ENCODE results near the gene NUDT16L1. TPM values are rescaled to one million over a fixed set of nuclear protein-coding genes. Genes with fewer than 3 reads are reported as not detected.

NUDT16L1 gene
- total RNA-seq, 6 donors from 2014 or later, result 14.9 to 66.0 (median 34.1) TPM

DNA sequence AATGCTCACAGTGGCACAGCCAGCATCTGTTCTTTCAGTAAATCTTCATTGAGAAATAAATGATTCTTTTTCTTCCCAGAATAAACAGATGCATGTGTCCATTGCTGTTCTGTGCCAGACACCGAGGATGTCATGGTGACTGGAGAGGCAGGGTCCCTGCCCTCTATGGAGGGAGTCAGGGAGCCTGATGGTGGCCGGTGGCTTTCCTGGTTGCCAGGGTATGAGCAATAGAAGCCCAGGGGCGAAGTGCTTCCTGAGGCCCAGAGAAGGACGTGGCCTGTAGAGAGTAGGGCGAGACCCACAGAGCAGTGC is 29.9 kb upstream of the NUDT16L1 start:
- TF ChIP-seq, protein P1, sequence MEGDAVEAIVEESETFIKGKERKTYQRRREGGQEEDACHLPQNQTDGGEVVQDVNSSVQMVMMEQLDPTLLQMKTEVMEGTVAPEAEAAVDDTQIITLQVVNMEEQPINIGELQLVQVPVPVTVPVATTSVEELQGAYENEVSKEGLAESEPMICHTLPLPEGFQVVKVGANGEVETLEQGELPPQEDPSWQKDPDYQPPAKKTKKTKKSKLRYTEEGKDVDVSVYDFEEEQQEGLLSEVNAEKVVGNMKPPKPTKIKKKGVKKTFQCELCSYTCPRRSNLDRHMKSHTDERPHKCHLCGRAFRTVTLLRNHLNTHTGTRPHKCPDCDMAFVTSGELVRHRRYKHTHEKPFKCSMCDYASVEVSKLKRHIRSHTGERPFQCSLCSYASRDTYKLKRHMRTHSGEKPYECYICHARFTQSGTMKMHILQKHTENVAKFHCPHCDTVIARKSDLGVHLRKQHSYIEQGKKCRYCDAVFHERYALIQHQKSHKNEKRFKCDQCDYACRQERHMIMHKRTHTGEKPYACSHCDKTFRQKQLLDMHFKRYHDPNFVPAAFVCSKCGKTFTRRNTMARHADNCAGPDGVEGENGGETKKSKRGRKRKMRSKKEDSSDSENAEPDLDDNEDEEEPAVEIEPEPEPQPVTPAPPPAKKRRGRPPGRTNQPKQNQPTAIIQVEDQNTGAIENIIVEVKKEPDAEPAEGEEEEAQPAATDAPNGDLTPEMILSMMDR (IDR thresholded peaks at IDR 0.05), result no peak
- no peak for TF ChIP-seq EP300 (IDR thresholded peaks at IDR 0.05)
- no peak for TF ChIP-seq POLR2AphosphoS5 (IDR thresholded peaks at IDR 0.05)
- TF ChIP-seq POLR2A (IDR thresholded peaks at IDR 0.05), result no peak
- Histone ChIP-seq H3K4me1 (peaks cover 29 to 72% (median 60%) of the 10 kb centered on the region in 4 donors), H3K9me3 (no peaks in the 10 kb centered on the region), H3K36me3 (peaks cover 5 to 69% (median 39%) of the 10 kb centered on the region in 4 donors), H3K27me3 (no peaks in the 10 kb centered on the region), H3K4me3 (no peak overlapping the region), H3K27ac (peak overlapping the region; percentile 11 to 80 (median 43))
- DNase-seq (no peak), ATAC-seq (ENCODE audit: low FRiP score in 2 of 2) (no peak)
- WGBS, 2 donors, result 69 to 72% methylated on average over 5 of the region's 5 CpGs

GRCh38 chr16:4663777-4664465 is 29.4 kb upstream of the NUDT16L1 start:
- no peaks in the 10 kb centered on the region for H3K27me3 ChIP-seq
- no peak overlapping the region for H3K4me3 ChIP-seq
- DNase-seq, result peak; percentile 68 to 80
- peaks cover 29 to 72% (median 60%) of the 10 kb centered on the region in 4 donors for H3K4me1 ChIP-seq
- H3K36me3 ChIP-seq, result peaks cover 7 to 69% (median 40%) of the 10 kb centered on the region in 4 donors
- no peak for TF ChIP-seq POLR2A (IDR thresholded peaks at IDR 0.05)
- TF ChIP-seq, protein P1 (IDR thresholded peaks at IDR 0.05), result peak in 3 of 6 experiments; percentile 7 to 12 (median 8)
- no peaks in the 10 kb centered on the region for H3K9me3 ChIP-seq
- 58 to 64% methylated on average over 23 to 25 of the region's 25 CpGs for WGBS, 2 donors
- peak overlapping the region; percentile 11 to 80 (median 43) for H3K27ac ChIP-seq
- ATAC-seq (ENCODE audit: low FRiP score in 2 of 2), result peak; percentile 12 to 59

GRCh38 chr16:4664538-4665418 is 28.6 kb upstream of the NUDT16L1 start:
- DNase-seq, result peak in 1 of 2 donors; percentile 73
- WGBS, 2 donors, result 44 to 56% methylated on average over 22 to 24 of the region's 26 CpGs
- H3K9me3 ChIP-seq, result no peaks in the 10 kb centered on the region
- peak in 1 of 4 donors; percentile 18 for TF ChIP-seq POLR2A (IDR thresholded peaks at IDR 0.05)
- TF ChIP-seq, protein P1 (IDR thresholded peaks at IDR 0.05), result no peak
- no peaks in the 10 kb centered on the region for H3K27me3 ChIP-seq
- peak; percentile 36 to 44 for ATAC-seq (ENCODE audit: low FRiP score in 2 of 2)
- H3K4me1 ChIP-seq, result peaks cover 29 to 71% (median 58%) of the 10 kb centered on the region in 4 donors
- peak overlapping the region; percentile 13 to 80 (median 62) for H3K27ac ChIP-seq
- peaks cover 12 to 69% (median 44%) of the 10 kb centered on the region in 4 donors for H3K36me3 ChIP-seq
- no peak overlapping the region for H3K4me3 ChIP-seq

DNA sequence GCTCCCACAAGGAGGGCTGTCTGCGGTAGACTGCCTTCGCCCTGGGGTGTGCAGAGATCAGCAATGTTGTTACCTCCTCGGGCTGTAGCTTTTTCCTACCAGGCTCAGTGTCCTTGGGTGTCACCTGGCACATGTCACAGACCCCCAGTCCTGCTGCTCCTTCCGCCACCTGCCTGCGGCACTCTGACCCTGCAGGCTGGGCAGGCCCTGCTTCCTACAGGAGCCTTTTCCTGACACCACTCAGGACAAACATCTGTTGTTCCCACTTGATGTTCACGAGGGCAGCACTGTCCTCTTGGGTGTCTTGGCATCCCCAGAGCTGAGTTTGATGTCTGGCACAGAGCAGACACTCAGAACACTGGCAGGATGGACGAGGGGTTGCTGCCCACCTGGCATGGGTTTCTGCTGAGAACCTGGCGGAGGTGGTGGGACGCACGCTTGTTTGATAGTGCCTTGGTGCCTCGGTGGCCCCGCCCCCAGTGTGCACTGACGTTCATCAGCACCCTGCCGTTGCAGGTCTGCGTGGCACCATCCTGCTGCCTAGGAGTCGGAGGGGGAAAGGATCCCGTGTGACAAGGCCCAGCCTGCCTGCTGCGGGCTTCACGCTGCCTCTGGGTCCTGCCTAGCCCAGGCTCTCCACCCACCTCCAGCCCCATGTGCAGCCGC is 26.7 kb upstream of the NUDT16L1 start:
- TF ChIP-seq EP300 (IDR thresholded peaks at IDR 0.05) (no peak), POLR2A (IDR thresholded peaks at IDR 0.05) (no peak), POLR2AphosphoS5 (IDR thresholded peaks at IDR 0.05) (no peak)
- TF ChIP-seq, protein P1 (IDR thresholded peaks at IDR 0.05), result no peak
- peak in 1 of 2 donors; percentile 73 for DNase-seq
- 67 to 87% methylated on average over 1 to 19 of the region's 20 CpGs for WGBS, 2 donors
- Histone ChIP-seq H3K4me1 (peaks cover 17 to 52% (median 40%) of the 10 kb centered on the region in 4 donors), H3K27me3 (no peaks in the 10 kb centered on the region), H3K27ac (peak overlapping the region in 1 of 4 donors; percentile 7), H3K36me3 (peaks cover 12 to 78% (median 54%) of the 10 kb centered on the region in 4 donors), H3K9me3 (no peaks in the 10 kb centered on the region), H3K4me3 (no peak overlapping the region)
- no peak for ATAC-seq (ENCODE audit: low FRiP score in 2 of 2)
